ENCODE results near the gene GMCL2. TPM values are rescaled to one million over a fixed set of nuclear protein-coding genes. Genes with fewer than 3 reads are reported as not detected.
A peak's percentile ranks its signal among the peaks of the same experiment; 100 is the strongest.

Gene GMCL2
- total and polyA plus RNA-seq, 9 of the 15 experiments (the other 6 are each of a cell fraction or from before 2014, with no cell fraction given) = 0.04 TPM; not detected in 8

- TF ChIP-seq EGR1 (conservative IDR thresholded peaks at IDR 0.05) (no peak), ADNP (tag; IDR thresholded peaks at IDR 0.05) (no peak), TBL1XR1 (IDR thresholded peaks at IDR 0.05; ENCODE audit: low read length in 2 of 2) (peak; percentile 22 to 35; a peak in 1 of 4 replicates), ELF4 (CRISPR knock-in tag; IDR thresholded peaks at IDR 0.05) (no peak), ASH1L (IDR thresholded peaks at IDR 0.05; ENCODE audit: borderline replicate concordance, low read depth, partially characterized antibody) (peak; percentile 95), BRCA1 (IDR thresholded peaks at IDR 0.05) (no peak), BRCA1 (CRISPR knock-in tag; IDR thresholded peaks at IDR 0.05) (no peak), ZNF79 (CRISPR knock-in tag; IDR thresholded peaks at IDR 0.05; ENCODE audit: low read depth) (no peak), SNAPC5 (CRISPR knock-in tag; IDR thresholded peaks at IDR 0.05) (no peak), RREB1 (CRISPR knock-in tag; IDR thresholded peaks at IDR 0.05) (no peak), HNRNPK (IDR thresholded peaks at IDR 0.05; ENCODE audit: low read depth, low read length, poor library complexity, severe bottlenecking) (no peak), ZKSCAN3 (CRISPR knock-in tag; IDR thresholded peaks at IDR 0.05) (no peak), EP300 (IDR thresholded peaks at IDR 0.05; ENCODE audit: low read length) (no peak)
- TF ChIP-seq, protein P1, sequence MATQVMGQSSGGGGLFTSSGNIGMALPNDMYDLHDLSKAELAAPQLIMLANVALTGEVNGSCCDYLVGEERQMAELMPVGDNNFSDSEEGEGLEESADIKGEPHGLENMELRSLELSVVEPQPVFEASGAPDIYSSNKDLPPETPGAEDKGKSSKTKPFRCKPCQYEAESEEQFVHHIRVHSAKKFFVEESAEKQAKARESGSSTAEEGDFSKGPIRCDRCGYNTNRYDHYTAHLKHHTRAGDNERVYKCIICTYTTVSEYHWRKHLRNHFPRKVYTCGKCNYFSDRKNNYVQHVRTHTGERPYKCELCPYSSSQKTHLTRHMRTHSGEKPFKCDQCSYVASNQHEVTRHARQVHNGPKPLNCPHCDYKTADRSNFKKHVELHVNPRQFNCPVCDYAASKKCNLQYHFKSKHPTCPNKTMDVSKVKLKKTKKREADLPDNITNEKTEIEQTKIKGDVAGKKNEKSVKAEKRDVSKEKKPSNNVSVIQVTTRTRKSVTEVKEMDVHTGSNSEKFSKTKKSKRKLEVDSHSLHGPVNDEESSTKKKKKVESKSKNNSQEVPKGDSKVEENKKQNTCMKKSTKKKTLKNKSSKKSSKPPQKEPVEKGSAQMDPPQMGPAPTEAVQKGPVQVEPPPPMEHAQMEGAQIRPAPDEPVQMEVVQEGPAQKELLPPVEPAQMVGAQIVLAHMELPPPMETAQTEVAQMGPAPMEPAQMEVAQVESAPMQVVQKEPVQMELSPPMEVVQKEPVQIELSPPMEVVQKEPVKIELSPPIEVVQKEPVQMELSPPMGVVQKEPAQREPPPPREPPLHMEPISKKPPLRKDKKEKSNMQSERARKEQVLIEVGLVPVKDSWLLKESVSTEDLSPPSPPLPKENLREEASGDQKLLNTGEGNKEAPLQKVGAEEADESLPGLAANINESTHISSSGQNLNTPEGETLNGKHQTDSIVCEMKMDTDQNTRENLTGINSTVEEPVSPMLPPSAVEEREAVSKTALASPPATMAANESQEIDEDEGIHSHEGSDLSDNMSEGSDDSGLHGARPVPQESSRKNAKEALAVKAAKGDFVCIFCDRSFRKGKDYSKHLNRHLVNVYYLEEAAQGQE (IDR thresholded peaks at IDR 0.05; ENCODE audit: borderline replicate concordance) = no peak
- TF ChIP-seq, protein P1 (CRISPR knock-in tag; IDR thresholded peaks at IDR 0.05; ENCODE audit: low read depth) = peak; percentile 58; the same call in 1 of the 2 replicates
Measured at GRCh38 chr5:178204182-178204934, 17.2 kb upstream of the GMCL2 start, which contains the start of gene HNRNPAB (continued).

Data from K562 (cell line).